GM12878 (cell line): ENCODE results near the gene CFAP300. TPM values are rescaled to one million over a fixed set of nuclear protein-coding genes. Genes with fewer than 3 reads are reported as not detected.
A peak's percentile ranks its signal among the peaks of the same experiment; 100 is the strongest.

ENCODE experiments used
- ATAC-seq: fragments of 200-7000 bp; cut with Tn5 transposase; 3 replicates; pipeline ENCODE4 v1.9.1; 2020; ENCODE audit warnings: mild to moderate bottlenecking, moderate library complexity
- BruUV-seq: library from RNA; stranded (reverse); fragments of 400-500 nt; replicated peaks from 2 replicates; lab custom pipeline; 2021; lab: Mats Ljungman, UMichigan
- CTCF ChIA-PET: fragments of 300-600 bp; sonication (Branson Sonifier 250); formaldehyde crosslinking; extraction: SDS; loops from one replicate; lab custom pipeline; 2021; ENCODE audit warnings: inconsistent platforms; lab: Yijun Ruan, JAX
- POLR2A ChIA-PET: fragments of 350-600 bp; formaldehyde crosslinking; extraction: SDS; loops from one replicate; lab custom pipeline; 2021; ENCODE audit warnings: inconsistent platforms; lab: Charles Lee
- RAD21 ChIA-PET: fragments of 300-600 bp; sonication (Branson Sonifier 250); formaldehyde crosslinking; loops from one replicate; lab custom pipeline; 2023; ENCODE audit warnings: antibody characterized with exemption; ENCODE audit not compliant: unreplicated experiment; lab: Charles Lee
- SMC1A ChIA-PET: fragments of 300-600 bp; sonication (Branson Sonifier 250); formaldehyde crosslinking; loops from one replicate; lab custom pipeline; 2023; ENCODE audit not compliant: unreplicated experiment, uncharacterized antibody; lab: Charles Lee
- DNase-seq: peaks from one replicate; pipeline ENCODE4 v3.0.0-alpha.2; 2011; ENCODE audit warnings: low read depth, low spot score
- FAIRE-seq: peaks from 3 replicates; lab custom pipeline; 2011; peaks lifted over from hg19 to GRCh38; lab: Jason Lieb, UNC
- H2AFZ ChIP-seq: 2 replicates; pipeline ENCODE4 v1.6.0; 2011; ENCODE audit warnings: low read depth, low read length, control low read depth; ENCODE audit not compliant: control insufficient read depth
- H3K27ac ChIP-seq: 2 replicates; pipeline ENCODE4 v1.5.1; 2011; ENCODE audit warnings: control low read depth; ENCODE audit not compliant: control insufficient read depth, insufficient read depth
- H3K27me3 ChIP-seq, 2 experiments: replicated peaks in 1 of 2; 2 replicates each; pipeline versions ENCODE4 v1.6.0 to v1.6.1; 2011; ENCODE audit warnings: low read length in 1 of 2; ENCODE audit not compliant: control insufficient read depth in 2 of 2, insufficient read depth in 2 of 2
- H3K36me3 ChIP-seq, 2 experiments: 2 replicates each; pipeline ENCODE4 v1.5.1; 2011; ENCODE audit warnings: low read length in 1 of 2; ENCODE audit not compliant: control insufficient read depth in 2 of 2, insufficient read depth in 2 of 2
- H3K4me1 ChIP-seq: 2 replicates; pipeline ENCODE4 v1.6.1; 2011; ENCODE audit warnings: mild to moderate bottlenecking, low read length, moderate library complexity, mixed read lengths; ENCODE audit not compliant: control insufficient read depth, insufficient read depth
- H3K4me2 ChIP-seq: 2 replicates; pipeline ENCODE4 v1.6.0; 2011; ENCODE audit warnings: control low read depth; ENCODE audit not compliant: control insufficient read depth, insufficient read depth
- H3K4me3 ChIP-seq: fragments of 200-600 bp; sonication (generic); 2 replicates; pipeline ENCODE4 v1.5.1; 2016
- H3K79me2 ChIP-seq: 2 replicates; pipeline ENCODE4 v1.6.0; 2011; ENCODE audit warnings: low read length; ENCODE audit not compliant: control insufficient read depth, insufficient read depth
- H3K9ac ChIP-seq: 2 replicates; pipeline ENCODE4 v1.8.0; 2011; ENCODE audit warnings: low read length, control low read depth, mixed read lengths; ENCODE audit not compliant: control insufficient read depth, insufficient read depth
- H3K9me3 ChIP-seq: replicated peaks from 3 replicates; pipeline ENCODE4 v1.5.1; 2011; ENCODE audit warnings: mild to moderate bottlenecking, low read length; ENCODE audit not compliant: control insufficient read depth, insufficient read depth
- H4K20me1 ChIP-seq: 2 replicates; pipeline ENCODE4 v1.6.0; 2011; ENCODE audit not compliant: control insufficient read depth, insufficient read depth
- BACH1 ChIP-seq: fragments of 450-650 bp; IDR thresholded peaks from 2 replicates; pipeline ENCODE4 v1.6.1; 2017; ENCODE audit warnings: mild to moderate bottlenecking, borderline replicate concordance
- CTCF ChIP-seq, 3 experiments: IDR thresholded peaks in 2 of 3; conservative IDR thresholded peaks in 1 of 3; 2 replicates each; pipeline ENCODE4 v1.5.1; 2011; ENCODE audit warnings: low read depth in 3 of 3, low read length in 3 of 3, mild to moderate bottlenecking in 3 of 3, control low read depth in 2 of 3, moderate library complexity in 2 of 3, inconsistent platforms in 1 of 3, mixed read lengths in 1 of 3; ENCODE audit not compliant: control insufficient read depth in 2 of 3, insufficient read depth in 1 of 3; ENCODE audit errors: extremely low read depth in 1 of 3
- GABPA ChIP-seq: IDR thresholded peaks from 2 replicates; pipeline ENCODE4 v1.6.1; 2014; ENCODE audit warnings: antibody characterized with exemption, low read depth, mild to moderate bottlenecking, inconsistent platforms
- NFIC ChIP-seq: IDR thresholded peaks from 2 replicates; pipeline ENCODE4 v1.6.1; 2012; ENCODE audit warnings: low read depth, mild to moderate bottlenecking, inconsistent platforms, low read length, moderate library complexity
- RAD21 ChIP-seq: IDR thresholded peaks from 2 replicates; pipeline ENCODE4 v1.6.1; 2011; ENCODE audit warnings: mild to moderate bottlenecking, low read depth, low read length, moderate library complexity; ENCODE audit not compliant: insufficient read depth
- SMC3 ChIP-seq: IDR thresholded peaks from 2 replicates; pipeline ENCODE4 v1.6.1; 2011; ENCODE audit warnings: low read length, improper control_type of control experiment, borderline replicate concordance
- WGBS: methylation state at CpG from one replicate; pipeline ENCODE4 v1.1.6; 2016; ENCODE audit warnings: low lambda C conversion rate; ENCODE audit not compliant: insufficient replicate concordance, insufficient coverage; ENCODE audit errors: missing lambda C conversion rate; 5-methylcytosine and 5-hydroxymethylcytosine counted together
- in situ Hi-C: fragments of 300-500 bp; cut with MboI; formaldehyde crosslinking; loops from 9 replicates; pipeline ENCODE4 v1.14.3; 2018; ENCODE audit warnings: mixed read lengths
- intact Hi-C: fragments of 100-400 bp; cut with micrococcal nuclease; formaldehyde crosslinking; loops from one replicate; pipeline ENCODE4 v1.14.2; 2022; ENCODE audit not compliant: unreplicated experiment
- polyA plus RNA-seq, 11 experiments: library from polyadenylated mRNA; depleted of rRNA in 4 of 11; unstranded in 6 of 11; stranded (reverse) in 5 of 11; fragments of >200 nt; fragmentation: Nextera tagmentation in 4 of 11; fragmentation: Illumina TruSeq in 1 of 11; extraction: Ambion mirVana in 4 of 11; extraction: Trizol in 1 of 11; gene quantifications; 1 replicate in 1 of 11; 2 replicates in 10 of 11; pipeline versions ENCODE4 v1.2.1 to v1.2.3, GENCODE V29; 2011 to 2016; ENCODE audit warnings: inconsistent platforms in 2 of 11, missing spikeins in 2 of 11, low read depth in 1 of 11
- total RNA-seq, 4 experiments: library from RNA; depleted of rRNA in 3 of 4; stranded (reverse); fragments of >200 nt in 3 of 4; fragmentation: Illumina TruSeq in 1 of 4; extraction: Trizol in 1 of 4; gene quantifications; 2 replicates each; pipeline versions ENCODE4 v1.2.1 to v1.2.3, GENCODE V29; 2013 to 2021

The CFAP300 gene
- total and polyA plus RNA-seq, 10 of the 15 experiments (the other 5 are each of a cell fraction or from before 2014, with no cell fraction given), result not detected

GRCh38 chr11:102007567-102008437 lies 39.4 kb upstream of the CFAP300 start:
- Histone ChIP-seq H3K4me2 (no peak overlapping the region), H3K4me1 (no peaks in the 10 kb centered on the region), H3K27me3 (peaks cover 0 to 4% of the 10 kb centered on the region in 2 experiments; a peak in 2 of 4 replicates), H3K9ac (no peak overlapping the region), H3K9me3 (no peaks in the 10 kb centered on the region), H3K79me2 (no peaks in the 10 kb centered on the region)
- BruUV-seq, result no TSS peak
- RAD21 ChIA-PET, result interaction anchor here (0.8 to 4.0 kb wide), 9 partner anchors 19 to 659 kb away, joined by 3 to 49 read pairs (median 4); no protein-coding TSS in a partner anchor
- ATAC-seq (peak; percentile 82), FAIRE-seq (peak; percentile 68)
- CTCF ChIA-PET, result interaction anchor here (0.6 to 4.1 kb wide), 37 partner anchors 9 to 1027 kb away, joined by 3 to 110 read pairs (median 4); partner anchors contain the start of gene CEP126
- POLR2A ChIA-PET, result no interaction called here
- in situ Hi-C loops, result loop anchor here (10.0 kb wide), 1 partner anchor 143 kb away; no protein-coding TSS in a partner anchor
- TF ChIP-seq GABPA (no peak), RAD21 (peak; percentile 49), NFIC (no peak), SMC3 (peak; percentile 35; the same call in 1 of the 2 replicates), CTCF (IDR thresholded peaks at IDR 0.05 in 2 of 3, conservative IDR thresholded peaks at IDR 0.05 in 1 of 3; ENCODE audit: control insufficient read depth in 2 of 3, extremely low read depth in 1 of 3, insufficient read depth in 1 of 3, low read depth in 3 of 3, low read length in 3 of 3) (peak; percentile 26 to 58 (median 28); a peak in 3 of 6 replicates), BACH1 (no peak)
- TF ChIP-seq, all 136 proteins: peak for 3
- WGBS, result 17% methylated on average over 4 of the region's 4 CpGs
- no peak overlapping the region for H3K4me3 ChIP-seq
- H3K27ac ChIP-seq, result no peak overlapping the region
- DNase-seq, result peak; percentile 1
- SMC1A ChIA-PET, result interaction anchor here (0.8 to 3.8 kb wide), 16 partner anchors 9 to 659 kb away, joined by 3 to 45 read pairs (median 4); no protein-coding TSS in a partner anchor
- no peak overlapping the region for H2AFZ ChIP-seq
- intact Hi-C loops, result loop anchor here (1.0 to 5.0 kb wide), 2 partner anchors 148 to 571 kb away; no protein-coding TSS in a partner anchor
- no peaks in the 10 kb centered on the region for H3K36me3 ChIP-seq
- H4K20me1 ChIP-seq, result no peaks in the 10 kb centered on the region
